Measurements from ENCODE around the gene DENND4C.

- TF ChIP-seq CTCF (IDR thresholded peaks at IDR 0.05; ENCODE audit: borderline replicate concordance, extremely low read depth, low read length, poor library complexity, severe bottlenecking) (no peak), EZH2 (IDR thresholded peaks at IDR 0.05; ENCODE audit: borderline replicate concordance, low read depth, low read length, severe bottlenecking) (no peak)
Observed at GRCh38 chr9:19303216-19303615, 72.7 kb downstream of the DENND4C start.

All from DND-41 (cell line).